ENCODE measurements around the gene MGST3. TPM values are rescaled to one million over a fixed set of nuclear protein-coding genes. Genes with fewer than 3 reads are reported as not detected.

Gene MGST3
- total and polyA plus RNA-seq, 2 of the 13 experiments (the other 11 are each of a cell fraction or from before 2014, with no cell fraction given), result 59.7 to 61.2 TPM

- Histone ChIP-seq H3K27ac (ENCODE audit: extremely low read length, insufficient read depth, low read length) (peak overlapping the region; percentile 55), H3K9me3 (ENCODE audit: low read length) (no peaks in the 10 kb centered on the region), H3K36me3 (replicated peaks in 1 of 2; ENCODE audit: control insufficient read depth in 1 of 2, insufficient read depth in 2 of 2, low read length in 2 of 2) (peaks cover 0 to 7% of the 10 kb centered on the region in 2 experiments; a peak in 2 of 5 replicates), H3K27me3 (ENCODE audit: control insufficient read depth in 1 of 2, insufficient read depth in 2 of 2, low read length in 2 of 2) (no peaks in the 10 kb centered on the region), H4K20me1 (ENCODE audit: insufficient read depth, low read length) (no peaks in the 10 kb centered on the region), H3K4me2 (ENCODE audit: low read depth, low read length) (peak overlapping the region; percentile 33), H3K4me1 (ENCODE audit: insufficient read depth, low read length) (peaks cover 27% of the 10 kb centered on the region), H3K9ac (ENCODE audit: insufficient read depth, low read depth, low read length) (no peak overlapping the region), H3K79me2 (ENCODE audit: insufficient read depth, low read length) (no peaks in the 10 kb centered on the region), H2AFZ (ENCODE audit: low read length) (no peak overlapping the region), H3K4me3 (replicated peaks in 1 of 3; ENCODE audit: insufficient read depth in 1 of 3, low read depth in 2 of 3, low read length in 3 of 3) (no peak overlapping the region)
- intact Hi-C loops (cut with micrococcal nuclease; ENCODE audit: unreplicated experiment) (no loop called here), in situ Hi-C loops (cut with HindIII; ENCODE audit: extremely low pct_ligation_motif_present, low pct_unique_long_range_greater_than_20kb) (no loop called here)
- peak; percentile 37 for FAIRE-seq
- peak; percentile 74 for ATAC-seq
- WGBS (ENCODE audit: low lambda C conversion rate), result 42% methylated on average over 7 of the region's 8 CpGs
- peak; percentile 57 for DNase-seq (ENCODE audit: low spot score)
- ChIA-PET POLR2A (interaction anchor here (0.5 to 1.6 kb wide), 2 partner anchors 15 to 183 kb away, joined by 3 to 9 read pairs; partner anchors contain the start of gene MGST3), CTCF (ENCODE audit: low intra/inter-chr PET ratio, low total read pairs) (no interaction called here)
- BruUV-seq (replicated peaks), result no TSS peak
- TF ChIP-seq KDM1A (CRISPR knock-in tag; IDR thresholded peaks at IDR 0.05) (no peak), HNF4A (CRISPR knock-in tag; IDR thresholded peaks at IDR 0.05) (peak; percentile 49), PAXIP1 (CRISPR knock-in tag; conservative IDR thresholded peaks at IDR 0.05) (0 out of 2 replicates have a peak, but pooled peaks have one; percentile 28), ZFP82 (CRISPR knock-in tag; IDR thresholded peaks at IDR 0.05; ENCODE audit: borderline replicate concordance) (no peak), SMAD9 (CRISPR knock-in tag; IDR thresholded peaks at IDR 0.05) (no peak), CREB1 (IDR thresholded peaks at IDR 0.05) (peak; percentile 17; the same call in 1 of the 2 replicates), CREB1 (CRISPR knock-in tag; IDR thresholded peaks at IDR 0.05) (no peak), RORA (CRISPR knock-in tag; IDR thresholded peaks at IDR 0.05) (no peak), IRF2 (CRISPR knock-in tag; IDR thresholded peaks at IDR 0.05) (no peak), ASH2L (IDR thresholded peaks at IDR 0.05; ENCODE audit: insufficient read length, low read depth, low read length) (peak; percentile 30), ZNF609 (CRISPR knock-in tag; IDR thresholded peaks at IDR 0.05; ENCODE audit: borderline replicate concordance) (0 out of 2 replicates have a peak, but pooled peaks have one; percentile 22)
- TF ChIP-seq, protein P1, sequence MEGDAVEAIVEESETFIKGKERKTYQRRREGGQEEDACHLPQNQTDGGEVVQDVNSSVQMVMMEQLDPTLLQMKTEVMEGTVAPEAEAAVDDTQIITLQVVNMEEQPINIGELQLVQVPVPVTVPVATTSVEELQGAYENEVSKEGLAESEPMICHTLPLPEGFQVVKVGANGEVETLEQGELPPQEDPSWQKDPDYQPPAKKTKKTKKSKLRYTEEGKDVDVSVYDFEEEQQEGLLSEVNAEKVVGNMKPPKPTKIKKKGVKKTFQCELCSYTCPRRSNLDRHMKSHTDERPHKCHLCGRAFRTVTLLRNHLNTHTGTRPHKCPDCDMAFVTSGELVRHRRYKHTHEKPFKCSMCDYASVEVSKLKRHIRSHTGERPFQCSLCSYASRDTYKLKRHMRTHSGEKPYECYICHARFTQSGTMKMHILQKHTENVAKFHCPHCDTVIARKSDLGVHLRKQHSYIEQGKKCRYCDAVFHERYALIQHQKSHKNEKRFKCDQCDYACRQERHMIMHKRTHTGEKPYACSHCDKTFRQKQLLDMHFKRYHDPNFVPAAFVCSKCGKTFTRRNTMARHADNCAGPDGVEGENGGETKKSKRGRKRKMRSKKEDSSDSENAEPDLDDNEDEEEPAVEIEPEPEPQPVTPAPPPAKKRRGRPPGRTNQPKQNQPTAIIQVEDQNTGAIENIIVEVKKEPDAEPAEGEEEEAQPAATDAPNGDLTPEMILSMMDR (CRISPR knock-in tag; IDR thresholded peaks at IDR 0.05), result no peak
Measured at GRCh38 chr1:165645654-165646366, 14.8 kb downstream of the MGST3 start.
